ENCODE results near the gene SLC26A1. TPM values are rescaled to one million over a fixed set of nuclear protein-coding genes. Genes with fewer than 3 reads are reported as not detected.

The SLC26A1 gene, protein sequence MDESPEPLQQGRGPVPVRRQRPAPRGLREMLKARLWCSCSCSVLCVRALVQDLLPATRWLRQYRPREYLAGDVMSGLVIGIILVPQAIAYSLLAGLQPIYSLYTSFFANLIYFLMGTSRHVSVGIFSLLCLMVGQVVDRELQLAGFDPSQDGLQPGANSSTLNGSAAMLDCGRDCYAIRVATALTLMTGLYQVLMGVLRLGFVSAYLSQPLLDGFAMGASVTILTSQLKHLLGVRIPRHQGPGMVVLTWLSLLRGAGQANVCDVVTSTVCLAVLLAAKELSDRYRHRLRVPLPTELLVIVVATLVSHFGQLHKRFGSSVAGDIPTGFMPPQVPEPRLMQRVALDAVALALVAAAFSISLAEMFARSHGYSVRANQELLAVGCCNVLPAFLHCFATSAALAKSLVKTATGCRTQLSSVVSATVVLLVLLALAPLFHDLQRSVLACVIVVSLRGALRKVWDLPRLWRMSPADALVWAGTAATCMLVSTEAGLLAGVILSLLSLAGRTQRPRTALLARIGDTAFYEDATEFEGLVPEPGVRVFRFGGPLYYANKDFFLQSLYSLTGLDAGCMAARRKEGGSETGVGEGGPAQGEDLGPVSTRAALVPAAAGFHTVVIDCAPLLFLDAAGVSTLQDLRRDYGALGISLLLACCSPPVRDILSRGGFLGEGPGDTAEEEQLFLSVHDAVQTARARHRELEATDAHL
- 0.22 TPM for total RNA-seq
- long read RNA-seq = 0 reads

DNA sequence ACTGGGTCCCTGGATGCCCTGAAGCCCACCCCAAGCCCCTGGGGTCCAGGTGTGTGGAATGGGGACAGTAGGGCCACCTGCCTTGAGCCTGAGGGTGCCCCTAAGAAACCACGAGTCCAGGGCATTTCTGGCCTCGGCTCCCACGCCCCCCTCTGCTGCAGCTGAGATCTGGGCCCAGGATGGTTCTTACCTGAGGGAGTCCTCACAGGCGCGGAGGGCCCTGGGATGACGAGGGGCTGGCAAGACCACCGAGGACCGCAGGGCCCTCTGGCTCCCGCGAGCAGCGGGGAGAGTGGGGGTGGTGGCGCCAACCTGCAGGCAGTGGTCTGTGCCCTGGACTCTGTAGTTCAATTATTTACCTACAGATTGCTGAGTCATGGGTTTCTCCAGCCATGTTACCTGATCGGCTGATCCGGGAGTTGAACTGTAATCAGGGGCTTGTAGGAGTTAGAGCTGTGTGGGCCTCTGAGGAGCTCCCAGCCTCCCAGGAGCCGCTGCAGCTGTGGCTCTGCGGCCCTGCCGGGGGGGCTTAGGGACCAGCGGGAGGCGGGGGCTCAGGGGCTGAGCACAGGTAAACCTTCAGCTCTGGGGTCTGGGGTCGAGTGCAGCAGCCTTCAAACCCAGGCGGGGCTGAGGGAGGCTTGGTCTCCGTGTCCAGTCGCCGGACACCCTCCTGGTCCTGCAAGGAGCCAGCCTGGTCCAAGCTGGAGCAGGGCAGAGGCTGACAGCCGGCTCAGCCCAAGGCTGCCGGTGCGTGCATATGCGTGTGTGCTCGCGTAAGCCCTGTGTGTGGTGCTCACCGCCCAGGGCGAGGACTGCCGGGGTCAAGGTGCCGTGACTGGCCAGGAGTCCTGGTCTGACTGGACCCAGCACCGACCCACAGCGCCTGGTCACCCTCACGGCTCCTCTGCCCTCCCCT lies at the start of gene SLC26A1:
Gene SLC26A1 (minus strand): TSS at position 294 of the 919 bp plus-strand sequence. CDS start 1,701 bp downstream, outside the sequence.
- DNase-seq (ENCODE audit: low spot score) = no peak

DNA sequence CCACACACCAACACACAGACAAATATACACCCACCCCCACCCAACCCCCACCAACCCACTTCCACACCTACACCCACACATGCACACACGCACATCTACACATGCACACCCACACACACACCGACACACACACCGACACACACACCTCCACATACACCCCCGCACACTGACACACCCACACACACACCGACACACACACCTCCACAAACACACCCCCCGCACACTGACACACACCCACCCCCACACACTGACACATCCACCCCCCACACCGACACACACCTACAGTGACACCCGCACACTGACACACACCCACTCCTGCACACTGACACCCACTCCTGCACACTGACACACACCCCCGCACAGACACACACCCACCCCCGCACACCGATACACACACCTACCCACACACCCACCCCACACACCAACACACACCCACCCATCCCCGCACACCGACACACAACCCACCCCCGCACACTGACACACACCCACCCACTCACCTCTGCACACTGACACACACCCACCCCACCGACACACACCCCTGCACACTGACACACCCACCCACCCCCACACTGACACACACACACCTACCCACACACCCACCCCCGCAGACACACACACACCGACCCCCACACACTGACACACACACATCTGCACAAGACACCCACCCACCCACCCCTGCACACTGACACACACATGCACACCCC lies 49.3 kb upstream of the SLC26A1 start:
- no peak for DNase-seq (ENCODE audit: low spot score)

DNA sequence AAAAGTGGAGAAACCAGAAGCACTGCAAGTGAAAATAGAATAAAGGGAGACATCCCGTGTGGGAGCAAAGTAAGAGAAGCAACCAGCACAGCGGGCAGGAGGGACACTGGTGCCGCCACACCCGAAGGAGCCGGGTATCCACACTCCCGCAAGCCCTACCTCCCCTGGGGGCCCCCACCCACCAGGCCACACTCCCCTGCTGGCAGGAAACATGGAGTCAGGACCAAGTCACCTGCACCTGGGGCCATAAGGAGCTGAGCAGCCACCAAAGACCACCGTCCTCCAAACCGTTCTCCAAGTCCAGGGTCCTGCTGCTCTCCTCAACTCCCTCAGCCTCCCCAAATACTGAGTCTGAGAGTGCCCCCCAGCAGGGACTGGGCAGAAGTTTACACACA lies 48.7 kb upstream of the SLC26A1 start:
- no peak for DNase-seq (ENCODE audit: low spot score)

DNA sequence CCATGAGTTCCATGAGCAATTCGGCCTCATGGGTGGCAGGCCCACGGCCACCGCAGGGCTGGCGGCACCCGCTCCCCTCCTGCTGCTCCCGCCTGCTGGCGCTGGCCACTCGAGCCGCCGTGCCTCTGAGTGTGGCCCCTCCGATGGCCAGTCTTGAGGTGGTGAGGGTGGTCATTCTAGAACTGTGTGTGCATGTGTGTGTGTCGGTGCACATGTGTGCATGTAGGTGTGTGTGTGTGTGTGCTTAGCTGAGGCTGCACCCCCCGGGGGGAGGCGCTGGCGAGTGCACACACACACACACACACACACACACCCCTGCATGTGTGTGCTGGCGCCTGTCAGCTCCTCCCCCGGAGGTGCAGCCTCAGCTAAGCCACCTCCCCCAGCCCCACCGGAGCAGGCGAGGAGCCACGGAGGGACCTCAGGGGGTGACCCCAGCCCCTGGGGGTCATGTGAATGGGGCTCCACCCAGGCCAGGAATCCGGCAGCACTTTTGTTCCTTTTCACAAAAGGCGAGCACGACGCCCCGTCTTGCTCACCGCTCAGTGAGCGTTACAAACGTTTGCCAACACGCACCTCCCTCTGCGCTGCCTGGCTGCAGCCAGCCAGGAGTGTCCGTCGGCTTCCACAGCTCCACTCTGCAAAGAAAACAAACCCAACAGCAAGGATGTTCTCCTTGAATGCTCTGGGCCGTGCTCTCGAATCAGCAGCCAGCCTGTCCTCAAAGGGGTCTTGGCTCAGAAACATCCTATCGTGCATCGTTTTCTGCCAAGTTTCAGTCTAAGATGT lies 48.1 kb upstream of the SLC26A1 start:
- DNase-seq (ENCODE audit: low spot score) = no peak

DNA sequence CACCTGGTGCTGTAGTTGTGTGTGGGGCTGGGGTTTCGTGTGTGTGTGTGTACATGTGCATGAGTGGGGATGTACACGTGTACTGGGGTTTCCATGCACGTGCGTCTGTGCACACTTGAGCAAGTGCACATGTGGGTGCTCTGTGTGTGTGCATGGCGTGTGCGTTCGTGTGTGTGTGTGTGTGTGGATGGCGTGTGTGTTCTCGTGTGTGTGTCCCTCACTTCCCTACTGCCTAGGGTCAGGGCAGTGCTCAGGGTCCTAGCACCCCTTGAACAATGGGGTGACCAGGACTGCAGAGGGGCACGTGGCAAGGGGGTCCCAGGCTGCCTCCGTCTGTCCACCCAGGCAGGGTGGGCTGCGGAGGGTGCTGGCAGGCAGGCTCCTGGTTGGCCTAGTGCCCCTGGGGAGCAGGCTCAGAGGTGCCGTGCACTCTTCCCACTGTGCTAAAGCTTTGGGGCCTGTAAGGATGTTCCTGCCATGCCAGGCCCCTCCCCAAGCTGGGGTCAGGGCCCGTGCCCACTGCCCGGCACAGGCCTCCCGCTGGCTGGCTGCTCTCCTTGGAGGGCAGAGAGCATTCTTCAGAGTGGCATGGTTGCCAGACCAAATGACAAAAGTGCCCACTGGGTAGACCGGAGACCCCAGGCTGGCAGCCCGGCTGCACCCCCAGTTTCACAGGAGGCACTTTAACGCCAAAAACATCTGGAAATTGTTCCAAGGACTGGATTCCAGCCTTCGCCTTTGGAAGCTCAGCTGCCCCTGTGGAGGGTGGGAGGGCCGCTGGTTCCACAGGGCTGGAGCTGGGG lies 47.3 kb upstream of the SLC26A1 start:
- no peak for DNase-seq (ENCODE audit: low spot score)

DNA sequence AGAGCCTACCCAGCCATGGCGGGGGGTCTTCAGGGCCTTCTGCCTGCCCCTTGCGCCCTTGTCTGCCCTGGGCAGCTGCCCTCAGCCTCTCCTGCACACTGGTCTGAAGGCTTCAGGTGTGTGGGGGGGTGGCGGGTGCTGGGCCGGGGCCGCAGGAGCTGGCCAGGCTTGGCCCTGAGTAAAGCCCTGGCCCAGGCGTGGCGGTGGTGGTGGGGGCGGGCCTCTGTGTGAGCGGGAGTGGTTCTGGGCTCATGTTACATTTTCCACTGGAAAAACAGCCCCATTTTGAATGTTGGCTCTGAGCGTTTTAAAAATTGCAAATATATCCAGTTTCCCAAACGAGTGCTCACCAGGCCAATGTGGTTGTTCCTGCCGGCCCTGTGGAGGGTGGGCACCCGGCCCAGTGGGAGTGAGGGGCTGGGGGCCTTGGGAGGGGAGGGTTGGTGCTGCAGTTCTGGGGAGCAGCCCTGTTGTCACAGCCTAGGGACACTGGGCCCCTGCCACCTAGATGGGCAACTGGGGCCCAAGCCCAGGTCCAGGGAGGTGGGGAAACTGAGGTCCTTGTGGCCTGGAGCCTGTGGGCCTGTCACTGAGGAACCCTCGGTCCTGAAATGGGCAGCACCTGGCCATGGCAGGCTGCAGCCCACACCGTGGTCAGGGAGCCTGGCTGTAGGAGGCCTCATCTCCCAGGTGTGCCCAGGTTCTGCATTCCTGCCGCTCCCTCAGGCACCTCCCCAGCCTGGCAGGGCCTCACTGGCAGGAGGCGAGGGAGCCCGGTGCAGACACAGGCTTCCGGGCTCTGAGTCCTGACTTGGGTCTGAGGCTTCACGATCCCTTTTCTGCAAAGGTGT lies 46.5 kb upstream of the SLC26A1 start:
- DNase-seq (ENCODE audit: low spot score) = no peak

DNA sequence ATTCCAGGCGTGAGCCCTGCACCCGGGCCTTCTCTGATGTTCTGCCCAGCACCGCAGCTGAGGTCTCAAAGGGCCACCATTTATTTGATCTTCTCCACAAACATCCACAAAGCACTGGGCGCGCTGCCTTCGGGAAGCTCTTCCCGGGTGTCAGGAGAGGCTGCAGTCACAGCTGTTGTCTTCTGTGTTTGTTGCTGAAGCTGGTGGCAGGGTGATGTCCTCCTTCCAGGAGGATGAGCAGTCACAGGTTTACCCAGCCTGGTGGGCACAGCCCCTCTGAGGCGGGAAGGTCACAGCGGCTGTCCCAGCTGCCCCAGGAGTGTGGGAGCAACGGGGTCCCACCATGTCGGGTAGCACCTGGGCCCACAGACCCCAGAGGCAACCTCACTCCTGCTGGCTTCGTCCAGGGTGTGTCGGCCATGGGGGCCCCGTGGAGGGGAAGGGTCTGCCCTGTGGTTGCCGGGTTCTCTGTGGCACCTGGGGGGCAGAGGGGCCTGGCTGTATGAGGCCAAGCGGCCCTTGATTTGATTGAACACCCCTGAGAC lies 45.8 kb upstream of the SLC26A1 start:
- no peak for DNase-seq (ENCODE audit: low spot score)

DNA sequence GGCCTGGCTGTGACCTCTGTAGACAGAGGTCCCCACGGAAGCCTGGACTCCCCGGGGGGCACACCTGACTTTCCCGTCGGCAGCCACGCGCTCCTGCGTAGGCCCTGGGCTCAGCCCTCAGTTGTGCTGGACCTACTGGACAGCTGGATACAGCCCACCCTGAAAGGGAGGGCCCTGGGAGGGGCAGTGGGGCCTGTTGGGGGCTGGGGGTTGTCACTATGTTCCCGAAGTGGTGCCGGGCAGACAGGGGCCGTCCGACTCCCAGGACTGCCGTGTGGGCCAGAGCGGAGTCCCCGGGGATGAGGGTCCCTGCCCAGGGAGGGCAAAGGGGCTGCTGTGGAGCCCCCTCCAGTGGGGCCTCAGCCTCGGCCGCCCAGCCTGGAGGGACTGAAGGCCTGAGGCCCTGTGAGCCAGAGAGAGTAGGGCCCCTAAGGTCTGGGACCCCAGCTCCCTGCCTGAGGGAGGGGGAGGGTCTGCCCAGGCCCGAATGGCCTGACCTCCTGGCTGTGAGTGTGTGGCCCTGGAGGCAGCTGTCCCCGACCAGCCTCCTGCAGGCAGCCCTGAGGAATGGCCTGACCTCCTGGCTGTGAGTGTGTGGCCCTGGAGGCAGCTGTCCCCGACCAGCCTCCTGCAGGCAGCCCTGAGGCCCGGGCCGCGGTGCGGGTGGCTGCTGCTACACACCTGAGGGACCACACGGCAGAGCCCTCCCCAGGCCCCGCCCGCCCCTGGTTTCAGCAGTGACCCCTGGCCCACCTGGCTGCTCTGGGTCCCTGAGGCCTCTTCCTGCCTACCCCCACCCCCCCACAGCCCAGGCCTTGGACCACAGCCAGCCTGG lies 44.0 kb upstream of the SLC26A1 start:
- DNase-seq (ENCODE audit: low spot score) = no peak

DNA sequence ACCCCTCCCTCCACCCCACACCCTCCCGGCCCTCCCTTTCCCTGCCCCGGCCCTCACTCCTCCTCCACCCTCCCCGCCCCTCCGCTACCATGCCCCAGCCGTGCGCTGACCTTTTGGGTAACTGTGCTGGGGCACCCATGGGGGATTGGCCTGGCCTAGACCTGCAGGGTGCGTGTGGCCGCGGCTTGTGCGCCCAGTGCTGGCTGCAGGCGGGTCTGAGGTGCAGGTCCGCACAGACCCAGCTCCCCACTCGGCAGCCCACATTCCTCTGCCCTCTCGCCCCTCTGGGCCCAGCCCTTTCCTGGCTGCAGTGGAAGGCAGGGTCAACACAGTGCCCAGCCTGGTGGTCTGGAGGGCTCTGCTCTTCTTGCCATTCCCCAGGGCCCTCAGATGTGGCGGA lies 42.9 kb upstream of the SLC26A1 start:
- DNase-seq (ENCODE audit: low spot score) = no peak

DNA sequence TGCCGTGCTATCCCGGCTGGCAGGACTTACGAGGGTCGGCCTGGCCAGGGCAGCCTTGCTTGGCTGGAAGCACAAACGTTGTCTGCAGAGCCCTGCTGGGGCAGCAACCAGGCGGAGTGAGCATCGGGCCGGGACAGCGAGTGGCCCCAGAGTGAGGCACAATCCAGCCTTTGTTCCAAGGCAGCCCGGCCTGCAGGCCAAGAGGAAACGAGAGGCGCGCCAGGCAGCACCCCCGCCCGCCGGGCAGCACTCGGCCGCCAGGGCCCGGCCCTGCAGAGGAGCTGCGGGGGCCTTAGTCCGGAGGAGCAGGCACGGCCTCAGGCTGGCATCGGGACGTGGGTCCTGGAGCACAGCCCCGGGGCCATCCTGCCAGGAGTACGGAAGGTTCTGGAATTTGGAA lies 42.3 kb upstream of the SLC26A1 start:
- no peak for DNase-seq (ENCODE audit: low spot score)

DNA sequence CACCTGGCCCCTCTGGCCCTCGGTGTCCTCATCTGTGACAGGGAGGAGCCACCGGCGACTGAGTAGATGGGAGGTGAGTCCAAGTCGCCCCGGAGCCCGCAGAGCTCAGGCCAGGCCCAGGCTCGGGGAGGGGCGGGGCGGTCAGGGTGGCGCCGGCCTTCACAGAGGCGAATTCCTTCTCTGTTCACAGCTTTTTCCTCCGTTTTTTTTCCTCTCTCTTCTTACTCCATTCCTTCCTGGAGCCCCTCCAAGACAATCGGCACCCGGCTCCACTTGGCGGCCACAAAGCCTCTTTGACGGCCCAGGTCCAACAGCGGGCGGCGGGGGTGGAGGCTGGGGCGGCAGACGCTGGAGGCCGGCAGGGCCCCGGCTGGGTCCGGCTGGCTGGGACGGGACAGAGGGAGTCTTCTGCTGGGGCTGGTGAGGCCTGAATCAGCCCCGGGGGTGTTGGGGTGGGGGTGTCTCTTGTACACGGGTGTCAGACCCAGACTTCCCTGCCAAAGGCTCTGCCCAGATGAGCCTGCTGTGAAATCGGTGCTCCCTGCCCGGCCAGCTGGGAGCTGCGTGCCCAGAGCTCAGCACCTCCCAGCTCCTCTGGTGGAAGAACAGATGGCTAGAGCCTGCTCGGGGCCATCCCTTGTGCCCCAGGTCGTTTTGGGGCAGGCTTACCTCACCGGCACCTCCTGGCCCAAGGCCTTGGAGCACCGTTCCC lies 40.8 kb upstream of the SLC26A1 start:
- DNase-seq (ENCODE audit: low spot score) = no peak

DNA sequence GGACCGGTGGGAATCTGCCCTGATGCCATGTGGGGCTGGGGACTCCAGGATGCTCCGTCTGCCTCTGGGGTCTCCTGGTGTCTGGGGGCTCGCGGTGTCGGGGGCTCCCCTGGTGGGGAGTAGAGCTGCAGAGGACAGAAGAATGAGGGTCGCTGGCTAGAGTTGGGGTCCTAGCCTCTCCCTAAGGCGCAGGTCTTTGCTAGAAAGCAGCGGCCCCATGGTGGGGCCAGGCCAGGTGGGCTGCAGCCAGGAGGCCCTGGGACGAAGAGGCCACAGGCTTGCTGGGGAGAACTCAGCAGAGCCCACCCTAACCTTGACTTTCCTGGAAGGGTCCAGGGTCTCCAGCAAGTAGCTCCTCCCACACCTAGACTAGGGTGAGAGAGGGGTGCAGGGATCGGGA lies 39.7 kb upstream of the SLC26A1 start:
- no peak for DNase-seq (ENCODE audit: low spot score)

DNA sequence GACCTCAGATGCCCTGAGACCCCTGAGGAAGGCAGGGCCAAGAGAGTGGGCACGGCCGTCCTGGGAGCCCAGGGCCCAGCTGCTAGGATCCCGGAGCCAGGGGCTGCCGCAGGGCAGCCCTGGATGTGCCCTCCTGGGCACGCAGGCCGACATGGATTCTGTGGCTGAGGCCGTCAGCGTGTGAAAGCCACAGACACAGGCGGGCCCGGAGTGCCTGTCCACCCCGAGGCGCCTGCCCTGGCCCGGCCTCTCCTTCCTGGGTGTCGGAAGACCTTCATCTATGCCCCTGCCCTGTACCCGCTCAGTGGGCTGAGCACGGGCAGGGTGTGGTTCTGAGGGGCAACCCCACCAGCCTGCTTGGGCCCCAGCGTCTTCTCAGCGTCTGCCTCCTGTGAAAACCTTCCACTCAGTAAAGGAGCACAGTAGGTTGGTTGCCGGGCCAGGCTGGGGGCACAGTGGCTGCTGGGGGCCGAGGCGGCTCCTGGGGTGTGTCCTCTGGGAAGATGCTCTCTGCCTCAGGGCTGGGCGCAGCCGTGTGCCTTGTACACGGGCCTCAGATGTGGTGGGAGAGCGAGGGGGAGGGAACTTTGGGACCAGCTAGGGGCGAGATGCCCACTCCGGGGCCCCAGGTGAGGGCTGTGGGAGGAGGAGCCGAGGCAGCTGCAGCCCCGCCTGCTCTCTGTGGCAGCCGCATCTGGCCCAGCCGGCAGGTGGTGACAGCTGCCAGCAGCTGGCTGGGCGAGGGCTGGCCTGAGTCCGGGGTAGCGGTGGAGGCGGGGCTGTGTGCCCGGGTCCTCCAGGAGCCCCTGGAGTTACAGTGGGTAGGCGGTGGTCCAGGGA lies 39.0 kb upstream of the SLC26A1 start:
- DNase-seq (ENCODE audit: low spot score) = no peak

DNA sequence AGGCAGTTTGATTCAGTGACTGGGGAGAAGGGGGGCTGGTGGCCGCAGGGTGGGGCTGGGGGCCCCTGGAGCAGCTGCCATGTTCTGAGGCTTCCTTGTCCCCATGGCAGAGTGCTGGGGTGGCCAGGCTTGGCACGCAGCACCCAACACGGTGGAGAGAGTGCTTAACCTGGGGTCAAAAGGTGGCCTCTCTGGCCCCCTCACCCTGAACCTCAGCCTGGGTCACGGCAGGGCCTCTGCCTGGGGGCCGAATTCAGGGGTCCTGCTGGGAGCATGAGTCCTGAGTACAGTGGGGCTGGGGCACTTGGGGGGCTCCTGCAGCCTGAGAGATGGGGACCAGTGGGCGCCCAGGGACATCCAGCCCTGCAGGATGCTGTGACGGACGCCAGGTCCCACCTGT lies 38.1 kb upstream of the SLC26A1 start:
- no peak for DNase-seq (ENCODE audit: low spot score)

DNA sequence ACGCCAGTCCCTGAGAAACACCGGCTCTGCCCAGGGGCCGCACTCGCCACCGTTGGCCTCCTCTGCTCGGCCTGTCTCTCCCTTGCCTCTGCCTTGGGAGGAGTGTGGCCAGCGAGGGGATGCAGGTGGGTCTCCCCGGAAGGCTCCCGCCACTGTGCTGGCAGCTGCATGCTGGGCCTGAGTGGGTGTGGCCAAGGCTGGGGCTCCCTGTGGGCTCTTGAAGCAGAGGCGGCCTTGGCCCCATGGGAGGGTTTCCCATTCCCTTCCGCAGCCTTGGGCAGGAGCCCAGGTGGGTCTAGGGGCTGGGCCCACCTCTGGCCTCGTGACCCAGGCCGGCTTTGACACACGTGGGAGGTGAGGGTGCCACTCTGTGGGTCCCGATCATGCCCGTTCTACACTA lies 37.4 kb upstream of the SLC26A1 start:
- no peak for DNase-seq (ENCODE audit: low spot score)

DNA sequence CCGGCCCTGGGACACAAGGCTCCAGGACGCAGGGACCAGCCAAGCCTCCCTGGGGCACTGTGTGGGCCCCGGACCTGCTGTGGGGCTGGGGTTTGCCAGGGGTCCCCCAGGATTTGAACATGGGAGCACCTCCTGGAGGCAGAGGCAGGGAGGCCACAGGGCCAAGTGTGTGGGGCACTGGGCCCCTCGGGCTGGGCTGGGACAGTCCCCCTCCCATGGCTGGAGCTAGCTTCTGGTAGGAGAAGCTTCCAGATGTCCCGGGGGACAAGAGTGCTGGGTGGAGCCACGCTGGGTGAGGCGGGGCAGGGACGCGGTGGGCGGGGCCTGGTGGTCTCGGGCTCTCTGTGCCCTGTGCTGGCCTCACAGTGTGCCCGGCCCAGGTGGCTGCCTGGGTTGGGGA lies 36.8 kb upstream of the SLC26A1 start:
- DNase-seq (ENCODE audit: low spot score) = no peak

Measured in mesenteric fat pad (tissue), 1 donor.